Stimulated activated naive CD8-positive, alpha-beta T cell treated with anti-CD3 and anti-CD28 coated beads, Interleukin-15, amount 100 ng/mL, for 72 hours (primary cell): ENCODE measurements around the gene AIM2.
A peak's percentile ranks its signal among the peaks of the same experiment; 100 is the strongest.

Experiments used
- ATAC-seq: fragments of 150-1000 bp; cut with Tn5 transposase; 2 replicates; pipeline ENCODE4 v1.10.0; 2021; ENCODE audit warnings: mild to moderate bottlenecking, moderate library complexity
- DNase-seq, 2 donors: peaks; one replicate each; pipeline ENCODE4 v3.0.0; 2021 to 2022
- H3K27ac Mint-ChIP-seq, 2 donors: one replicate each; pipeline ENCODE4 v1.8.0; 2022; ENCODE audit warnings: mild to moderate bottlenecking in 2 of 2, mixed read lengths in 2 of 2, moderate library complexity in 2 of 2
- H3K27me3 Mint-ChIP-seq: one replicate; pipeline ENCODE4 v1.8.0; 2022; ENCODE audit warnings: mixed read lengths
- H3K4me1 Mint-ChIP-seq: one replicate; pipeline ENCODE4 v1.8.0; 2022; ENCODE audit warnings: mild to moderate bottlenecking, mixed read lengths
- H3K4me3 Mint-ChIP-seq, 2 donors: one replicate each; pipeline ENCODE4 v1.8.0; 2022; ENCODE audit warnings: mild to moderate bottlenecking in 2 of 2, mixed read lengths in 2 of 2, moderate library complexity in 1 of 2
- H3K9me3 Mint-ChIP-seq, 2 donors: one replicate each; pipeline ENCODE4 v1.8.0; 2022; ENCODE audit warnings: mixed read lengths in 2 of 2

AIM2 gene

DNA sequence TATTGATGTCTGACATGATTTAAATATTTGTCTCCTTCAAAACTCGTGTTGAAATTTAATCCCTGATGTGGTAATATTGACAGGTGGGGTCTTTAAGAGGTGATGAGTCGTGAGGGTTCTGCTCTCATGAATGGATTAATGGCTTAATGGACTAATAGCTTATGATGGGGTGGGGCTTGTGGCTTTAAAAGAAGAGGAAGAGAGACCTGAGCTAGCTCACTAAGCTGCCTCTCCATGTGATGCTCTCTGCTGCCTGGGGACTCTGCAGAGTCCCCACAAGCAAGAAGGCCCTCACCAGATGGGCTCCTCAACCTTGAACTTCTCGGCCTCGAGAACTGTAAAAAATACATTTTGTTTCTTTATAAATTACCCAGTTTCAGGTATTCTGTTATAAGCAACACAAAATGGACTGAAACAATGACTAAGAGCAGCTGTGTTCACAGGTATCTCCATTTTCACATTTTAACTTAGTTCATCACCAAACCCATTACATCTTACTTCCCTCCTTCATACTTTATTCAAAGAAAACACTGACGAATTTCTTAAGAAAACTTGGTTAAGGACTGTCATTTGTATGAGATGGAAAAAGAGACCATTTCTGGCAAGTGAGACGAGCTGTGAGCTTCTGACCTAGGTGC, 12.1 kb upstream of the AIM2 start:
- H3K27ac Mint-ChIP-seq, result no peak overlapping the region
- no peaks in the 10 kb centered on the region for H3K9me3 Mint-ChIP-seq
- no peaks in the 10 kb centered on the region for H3K27me3 Mint-ChIP-seq
- H3K4me1 Mint-ChIP-seq, result peaks cover 45% of the 10 kb centered on the region
- DNase-seq (no peak), ATAC-seq (no peak)
- H3K4me3 Mint-ChIP-seq, result no peak overlapping the region

DNA sequence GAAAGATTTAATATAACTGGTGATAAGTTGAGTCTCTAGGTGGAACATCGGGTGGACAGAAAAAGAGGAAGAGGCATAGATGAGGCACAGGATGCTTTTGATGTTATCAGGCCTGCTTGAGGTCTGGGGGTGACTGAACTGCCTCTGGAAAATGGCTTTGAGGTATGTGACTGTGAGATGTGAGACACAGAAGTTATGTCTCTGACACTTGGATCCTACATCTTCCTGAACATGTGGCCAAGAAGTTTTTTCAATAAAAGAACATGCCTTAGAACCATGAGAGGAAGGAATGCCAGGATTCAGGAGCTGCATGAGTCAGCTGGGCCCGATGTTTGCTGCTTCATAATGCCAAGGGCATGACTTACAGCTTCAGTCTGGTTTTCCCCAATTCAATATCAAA, 11.5 kb upstream of the AIM2 start:
- no peak for DNase-seq
- ATAC-seq, result no peak
- no peak overlapping the region for H3K4me3 Mint-ChIP-seq

DNA sequence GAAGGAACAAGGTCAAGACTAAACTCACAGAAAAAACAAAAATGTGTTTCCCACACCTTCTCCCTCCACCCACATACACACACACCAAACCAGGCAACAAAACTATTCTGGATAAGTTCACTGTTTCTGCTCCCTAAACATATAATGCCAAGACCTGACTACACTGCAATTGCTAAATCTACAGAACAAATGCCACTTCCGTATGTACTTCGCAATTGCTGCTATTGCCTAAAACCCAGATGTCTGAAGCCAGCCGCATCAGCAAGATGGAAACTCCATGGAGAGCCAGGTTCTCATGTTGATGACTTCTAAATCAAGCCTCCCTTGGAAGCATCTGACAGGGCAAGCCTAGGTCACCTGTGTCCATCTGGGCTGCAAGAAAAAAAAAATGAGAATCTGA, 8.3 kb upstream of the AIM2 start:
- Mint-ChIP-seq H3K4me3 (no peak overlapping the region), H3K27me3 (peaks cover 8% of the 10 kb centered on the region), H3K9me3 (no peaks in the 10 kb centered on the region), H3K4me1 (peaks cover 18% of the 10 kb centered on the region), H3K27ac (no peak overlapping the region)
- DNase-seq (no peak), ATAC-seq (no peak)

More for the DNA sequence above, 11.5 kb upstream of the AIM2 start:
- Mint-ChIP-seq H3K27ac (no peak overlapping the region), H3K9me3 (no peaks in the 10 kb centered on the region), H3K27me3 (peaks cover under 1% of the 10 kb centered on the region), H3K4me1 (peaks cover 45% of the 10 kb centered on the region)

GRCh38 chr1:159084152-159084551, 7.6 kb upstream of the AIM2 start:
- DNase-seq (no peak), ATAC-seq (no peak)
- Mint-ChIP-seq H3K4me1 (peaks cover 11% of the 10 kb centered on the region), H3K9me3 (no peaks in the 10 kb centered on the region), H3K27me3 (peaks cover 8% of the 10 kb centered on the region), H3K27ac (peak overlapping the region in 1 of 2 donors; percentile 41), H3K4me3 (no peak overlapping the region)

DNA sequence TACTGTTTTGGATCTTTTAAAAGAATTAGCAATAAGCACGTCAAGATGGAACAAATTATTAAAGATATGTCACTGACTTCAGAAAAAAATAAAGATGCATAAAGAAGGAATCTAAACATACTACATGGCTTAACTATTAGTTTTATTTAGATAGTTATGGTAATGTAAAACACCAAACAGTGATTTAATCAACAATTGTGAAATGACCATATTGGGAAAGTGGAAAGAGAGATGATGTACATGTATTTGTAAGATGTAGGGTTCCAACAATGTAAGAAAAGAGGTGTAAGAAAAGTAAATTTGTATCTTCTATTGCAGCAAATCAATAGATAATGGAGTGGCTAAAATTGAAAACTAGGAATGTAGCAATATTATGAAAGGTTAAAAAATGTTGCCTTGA, 6.4 kb upstream of the AIM2 start:
- peaks cover 0 to 2% of the 10 kb centered on the region in 2 donors for H3K9me3 Mint-ChIP-seq
- H3K4me1 Mint-ChIP-seq, result peaks cover 6% of the 10 kb centered on the region
- H3K4me3 Mint-ChIP-seq, result no peak overlapping the region
- no peak overlapping the region for H3K27ac Mint-ChIP-seq
- DNase-seq, result no peak
- peaks cover 8% of the 10 kb centered on the region for H3K27me3 Mint-ChIP-seq
- no peak for ATAC-seq

DNA sequence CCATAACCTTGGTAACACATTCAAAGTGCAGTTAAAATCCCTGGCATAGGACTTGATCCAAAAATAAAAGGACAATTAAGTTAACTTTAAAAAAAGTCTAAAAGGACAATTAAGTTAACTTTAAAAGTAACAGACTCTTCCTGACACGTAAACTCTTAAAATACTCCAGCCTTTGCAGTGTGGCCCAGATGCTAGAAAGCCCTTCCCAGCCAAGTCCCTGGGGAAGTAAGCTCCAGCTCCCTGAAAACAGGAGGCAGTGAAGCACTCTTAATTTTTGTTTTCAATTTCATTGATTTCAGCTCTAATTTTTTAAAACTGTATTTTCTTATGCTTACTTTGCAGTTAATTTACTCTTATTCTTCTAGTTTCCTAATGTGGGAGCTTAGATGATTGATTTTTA, 5.1 kb upstream of the AIM2 start:
- ATAC-seq, result no peak
- peaks cover 17% of the 10 kb centered on the region for H3K4me1 Mint-ChIP-seq
- H3K27ac Mint-ChIP-seq, result no peak overlapping the region

GRCh38 chr1:159079525-159079924, 3.0 kb upstream of the AIM2 start:
- Mint-ChIP-seq H3K27ac (no peak overlapping the region), H3K9me3 (peaks cover 0 to 5% of the 10 kb centered on the region in 2 donors), H3K27me3 (peaks cover 8% of the 10 kb centered on the region), H3K4me3 (no peak overlapping the region), H3K4me1 (peaks cover 22% of the 10 kb centered on the region)
- no peak for ATAC-seq
- no peak for DNase-seq

More for the DNA sequence above, 5.1 kb upstream of the AIM2 start:
- Mint-ChIP-seq H3K27me3 (peaks cover 8% of the 10 kb centered on the region), H3K4me3 (no peak overlapping the region), H3K9me3 (peaks cover 0 to 5% of the 10 kb centered on the region in 2 donors)
- no peak for DNase-seq

DNA sequence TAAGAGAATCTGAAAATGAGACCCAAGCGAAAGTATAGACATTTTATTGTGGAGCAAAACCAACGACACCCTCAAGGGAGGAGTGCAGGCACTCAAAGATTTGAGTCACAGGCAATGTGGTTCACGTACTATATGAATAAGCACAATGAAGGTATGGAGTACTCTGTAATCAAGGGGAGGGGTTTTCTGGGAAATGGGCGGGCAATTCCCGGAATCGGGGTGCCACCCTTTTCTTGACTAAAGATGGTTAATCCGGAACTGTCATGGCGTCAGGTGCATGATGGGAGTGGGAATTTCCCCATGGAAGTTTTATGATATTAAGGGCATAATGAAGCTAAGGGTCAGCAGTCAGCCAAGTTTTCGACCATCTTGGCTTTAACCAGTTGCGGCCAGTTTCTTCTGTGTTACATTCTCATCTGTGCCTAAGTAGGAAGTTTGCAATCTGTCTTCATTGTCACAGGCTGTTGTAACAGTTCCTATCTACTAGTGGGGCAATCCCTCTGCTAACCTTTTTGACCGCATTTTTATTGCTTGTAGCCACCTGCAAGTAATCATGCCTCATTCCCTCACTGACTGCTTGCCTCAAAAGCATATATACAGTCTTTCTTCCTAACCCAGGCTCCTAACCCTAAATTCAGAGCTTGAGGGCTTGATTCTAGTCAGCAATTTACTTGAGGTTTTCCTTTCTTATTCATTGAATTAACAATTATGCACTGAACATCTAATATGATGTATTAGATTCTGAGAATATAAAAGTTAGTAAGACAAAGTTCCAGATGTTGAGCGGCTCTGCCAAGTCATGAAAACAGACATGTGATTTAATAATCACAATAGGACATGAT, 775 bp upstream of the AIM2 start:
- Mint-ChIP-seq H3K4me1 (peaks cover 22% of the 10 kb centered on the region), H3K9me3 (peaks cover 0 to 5% of the 10 kb centered on the region in 2 donors), H3K27ac (peak overlapping the region; percentile 97 to 99), H3K27me3 (peaks cover 8% of the 10 kb centered on the region), H3K4me3 (peak overlapping the region; percentile 73 to 84)
- peak; percentile 95 for ATAC-seq
- peak; percentile 88 to 97 for DNase-seq

DNA sequence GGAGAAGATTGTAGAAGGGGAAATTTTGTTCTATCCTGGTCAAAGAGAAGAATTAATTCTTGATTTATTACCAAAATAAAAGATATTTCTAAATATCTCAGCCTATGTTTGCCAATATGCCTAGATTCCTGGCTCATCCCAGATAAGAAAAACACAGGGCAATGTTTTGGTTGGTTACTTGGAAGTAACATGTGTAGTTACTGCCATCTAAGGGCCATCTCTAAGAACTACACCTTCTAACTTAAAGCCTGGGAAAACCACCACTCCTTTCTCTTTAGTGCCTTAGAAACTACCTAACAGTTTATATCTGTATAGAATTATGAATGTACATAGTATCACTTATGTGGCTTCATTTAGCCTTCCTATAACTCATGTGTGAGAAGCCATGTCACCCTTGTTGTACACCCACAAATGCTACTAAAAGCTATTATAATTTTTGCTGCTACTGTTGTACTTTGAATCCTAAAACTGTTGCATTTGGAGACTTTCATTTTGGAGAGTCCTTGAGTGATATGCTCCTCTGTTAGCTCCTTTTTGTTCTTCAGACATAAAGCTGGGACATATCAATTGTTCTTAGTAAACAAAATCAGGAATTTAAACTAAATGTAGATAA, 4.5 kb downstream of the AIM2 start:
- peaks cover 9% of the 10 kb centered on the region for H3K27me3 Mint-ChIP-seq
- no peak for DNase-seq
- H3K27ac Mint-ChIP-seq, result peak overlapping the region in 1 of 2 donors; percentile 13
- no peak for ATAC-seq
- H3K4me1 Mint-ChIP-seq, result peaks cover 30% of the 10 kb centered on the region
- H3K4me3 Mint-ChIP-seq, result no peak overlapping the region
- H3K9me3 Mint-ChIP-seq, result no peaks in the 10 kb centered on the region

- no peaks in the 10 kb centered on the region for H3K9me3 Mint-ChIP-seq
- H3K27me3 Mint-ChIP-seq, result peaks cover 9% of the 10 kb centered on the region
- no peak for ATAC-seq
- no peak overlapping the region for H3K4me3 Mint-ChIP-seq
- H3K27ac Mint-ChIP-seq, result no peak overlapping the region
- peaks cover 32% of the 10 kb centered on the region for H3K4me1 Mint-ChIP-seq
- no peak for DNase-seq
Observed at GRCh38 chr1:159068886-159069285, 7.7 kb downstream of the AIM2 start.

GRCh38 chr1:159067699-159068621, 8.6 kb downstream of the AIM2 start:
- ATAC-seq, result peak; percentile 62
- no peaks in the 10 kb centered on the region for H3K9me3 Mint-ChIP-seq
- peaks cover 32% of the 10 kb centered on the region for H3K4me1 Mint-ChIP-seq
- peak overlapping the region; percentile 94 to 96 for H3K27ac Mint-ChIP-seq
- H3K4me3 Mint-ChIP-seq, result peak overlapping the region; percentile 71 to 77
- H3K27me3 Mint-ChIP-seq, result peaks cover 8% of the 10 kb centered on the region
- no peak for DNase-seq

DNA sequence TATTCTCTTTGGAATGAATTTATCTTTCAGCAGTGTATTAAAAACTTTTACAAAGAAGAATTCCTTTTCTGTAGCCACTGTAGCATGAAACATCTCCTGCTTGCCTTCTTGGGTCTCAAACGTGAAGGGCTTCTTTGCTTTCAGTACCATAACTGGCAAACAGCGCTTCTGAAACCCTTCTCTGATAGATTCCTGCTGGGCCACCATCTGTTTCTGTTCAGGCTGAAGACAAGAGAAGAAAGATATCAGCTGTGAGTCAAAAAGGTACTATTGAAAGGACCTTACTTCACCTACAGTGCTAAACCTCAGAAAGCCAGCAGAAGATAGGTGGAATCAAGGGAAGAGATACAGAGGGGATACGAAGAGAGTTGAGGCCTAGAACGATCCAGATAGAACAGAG, 10.5 kb downstream of the AIM2 start:
- H3K27me3 Mint-ChIP-seq, result no peaks in the 10 kb centered on the region
- ATAC-seq, result no peak
- DNase-seq, result no peak
- peaks cover 32% of the 10 kb centered on the region for H3K4me1 Mint-ChIP-seq
- peak overlapping the region in 1 of 2 donors; percentile 48 for H3K27ac Mint-ChIP-seq
- no peak overlapping the region for H3K4me3 Mint-ChIP-seq
- no peaks in the 10 kb centered on the region for H3K9me3 Mint-ChIP-seq

DNA sequence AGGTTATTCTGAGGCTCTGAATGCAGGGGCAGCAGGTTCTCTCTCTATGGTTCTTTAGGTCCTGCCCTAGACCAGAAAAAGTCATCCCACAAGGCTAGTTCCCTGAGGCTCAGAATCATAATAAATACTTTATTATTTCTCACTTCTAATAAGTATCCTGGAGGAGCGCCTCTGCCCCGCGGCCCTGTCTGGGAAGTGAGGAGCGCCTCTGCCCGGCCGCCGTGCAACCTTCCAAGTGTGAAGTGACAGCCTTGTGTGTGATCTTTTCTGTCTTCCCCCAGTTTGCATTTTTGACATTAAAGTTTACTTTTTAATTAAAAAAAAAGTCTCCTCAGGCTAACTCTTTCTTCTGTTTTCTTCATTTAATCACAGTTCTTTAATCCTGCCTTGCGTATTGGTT, 11.5 kb downstream of the AIM2 start:
- Mint-ChIP-seq H3K27ac (no peak overlapping the region), H3K27me3 (no peaks in the 10 kb centered on the region), H3K4me1 (peaks cover 32% of the 10 kb centered on the region), H3K4me3 (no peak overlapping the region), H3K9me3 (no peaks in the 10 kb centered on the region)
- DNase-seq (no peak), ATAC-seq (no peak)

GRCh38 chr1:159058751-159059150, 17.8 kb downstream of the AIM2 start:
- Mint-ChIP-seq H3K27ac (no peak overlapping the region), H3K9me3 (no peaks in the 10 kb centered on the region), H3K4me1 (peaks cover 6% of the 10 kb centered on the region), H3K27me3 (no peaks in the 10 kb centered on the region), H3K4me3 (no peak overlapping the region)
- ATAC-seq (peak; percentile 24), DNase-seq (no peak)

- Mint-ChIP-seq H3K4me1 (peaks cover 18% of the 10 kb centered on the region), H3K9me3 (no peaks in the 10 kb centered on the region), H3K27ac (peak overlapping the region in 1 of 2 donors; percentile 61), H3K27me3 (no peaks in the 10 kb centered on the region), H3K4me3 (no peak overlapping the region)
- no peak for DNase-seq
- no peak for ATAC-seq
Observed at GRCh38 chr1:159056069-159056698, 20.4 kb downstream of the AIM2 start.
